NCI-H446 treated with DMSO at 0.1 percent for 48 hours (cell line): ENCODE results near the gene TBL1X.
"Not testable (repeated sequence)": the region's sequence is repeated elsewhere in the genome, so short reads cannot be mapped to it uniquely, and the experiment has no call there.

Experiments
- DNase-seq: peaks from one replicate; lab custom pipeline; 2025; lab: John Stamatoyannopoulos, UW

The TBL1X gene

GRCh38 chrX:9459186-9459748, 5.6 kb upstream of the TBL1X start:
- no peak for DNase-seq

GRCh38 chrX:9461087-9461486, 3.8 kb upstream of the TBL1X start:
- no peak for DNase-seq

- DNase-seq, result no peak
These were observed 2.4 kb upstream of the TBL1X start for GRCh38 chrX:9462456-9462855.

- DNase-seq, result no peak
These were observed 694 bp downstream of the TBL1X start for GRCh38 chrX:9465380-9466123.

- no peak for DNase-seq
These were observed 1.3 kb downstream of the TBL1X start for GRCh38 chrX:9466124-9466495.

- DNase-seq, result no peak
These were observed 1.9 kb downstream of the TBL1X start for GRCh38 chrX:9466736-9467135.

GRCh38 chrX:9467146-9467545, 2.3 kb downstream of the TBL1X start:
- DNase-seq, result no peak

GRCh38 chrX:9467751-9468150, 2.9 kb downstream of the TBL1X start:
- no peak for DNase-seq

- DNase-seq, result no peak
These were observed 6.7 kb downstream of the TBL1X start for GRCh38 chrX:9471571-9471985.

- no peak for DNase-seq
These were observed 8.8 kb downstream of the TBL1X start for GRCh38 chrX:9473708-9474107.

- not testable (repeated sequence) for DNase-seq
These were observed 10.6 kb downstream of the TBL1X start for GRCh38 chrX:9475417-9475816.

- no peak for DNase-seq
These were observed 11.1 kb downstream of the TBL1X start for GRCh38 chrX:9475984-9476383.

- no peak for DNase-seq
These were observed 12.1 kb downstream of the TBL1X start for GRCh38 chrX:9476810-9477575.

- no peak for DNase-seq
These were observed 17.6 kb downstream of the TBL1X start for GRCh38 chrX:9482408-9482807.

GRCh38 chrX:9482837-9483236, 18.0 kb downstream of the TBL1X start:
- DNase-seq, result no peak

- no peak for DNase-seq
These were observed 18.5 kb downstream of the TBL1X start for GRCh38 chrX:9483376-9483775.

GRCh38 chrX:9486786-9487387, 22.0 kb downstream of the TBL1X start:
- DNase-seq, result no peak

GRCh38 chrX:9488586-9488985, 23.7 kb downstream of the TBL1X start:
- no peak for DNase-seq

GRCh38 chrX:9489234-9489633, 24.4 kb downstream of the TBL1X start:
- DNase-seq, result no peak

GRCh38 chrX:9492901-9493300, 28.0 kb downstream of the TBL1X start:
- DNase-seq, result no peak

- DNase-seq, result no peak
These were observed 29.1 kb downstream of the TBL1X start for GRCh38 chrX:9493936-9494335.

GRCh38 chrX:9494771-9495170, 29.9 kb downstream of the TBL1X start:
- DNase-seq, result no peak

GRCh38 chrX:9495496-9495895, 30.6 kb downstream of the TBL1X start:
- no peak for DNase-seq
